A549 (cell line): ENCODE measurements around the gene PSG6. TPM values are rescaled to one million over a fixed set of nuclear protein-coding genes. Genes with fewer than 3 reads are reported as not detected.
"Not testable (repeated sequence)": the region's sequence is repeated elsewhere in the genome, so short reads cannot be mapped to it uniquely, and the experiment has no call there.

Experiments
- ATAC-seq, 2 experiments: fragments of 200-7000 bp in 1 of 2; fragments of >200 bp in 1 of 2; cut with Nextera tagmentation in 1 of 2; cut with Tn5 transposase in 1 of 2; 3 replicates each; pipeline versions ENCODE4 v1.8.0 to v1.9.1; 2018 to 2020; ENCODE audit warnings: mild to moderate bottlenecking in 1 of 2, moderate library complexity in 1 of 2
- CTCF ChIA-PET: fragments of 300-600 bp; sonication (Branson Sonifier 250); formaldehyde crosslinking; extraction: SDS; loops from one replicate; lab custom pipeline; 2021; ENCODE audit warnings: antibody characterized with exemption, inconsistent platforms; lab: Yijun Ruan, JAX
- POLR2A ChIA-PET: fragments of 350-600 bp; formaldehyde crosslinking; extraction: SDS; loops from one replicate; lab custom pipeline; 2021; ENCODE audit warnings: antibody characterized with exemption, inconsistent platforms; lab: Yijun Ruan, JAX
- DNase-seq, 2 experiments: peaks; one replicate each; pipeline versions ENCODE4 v3.0.0 to v3.0.0-alpha.2; 2011 to 2016; ENCODE audit warnings: low read depth in 1 of 2, low spot score in 1 of 2
- FAIRE-seq: peaks from 2 replicates; lab custom pipeline; 2011; peaks lifted over from hg19 to GRCh38; lab: Jason Lieb, UNC
- H3K27ac ChIP-seq, 2 experiments: fragments of >200 bp; sonication (Bioruptor Twin); formaldehyde crosslinking; 3 replicates each; pipeline ENCODE4 v1.5.1; 2016 to 2017
- H3K4me1 ChIP-seq: fragments of >200 bp; sonication (Bioruptor Twin); formaldehyde crosslinking; 3 replicates; pipeline ENCODE4 v1.6.1; 2016
- H3K4me2 ChIP-seq: fragments of >200 bp; sonication (Bioruptor Twin); formaldehyde crosslinking; 3 replicates; pipeline ENCODE4 v1.6.1; 2016
- H3K4me3 ChIP-seq: fragments of >200 bp; sonication (Bioruptor Twin); formaldehyde crosslinking; 3 replicates; pipeline ENCODE4 v1.5.1; 2016
- H3K9me3 ChIP-seq: fragments of >200 bp; sonication (Bioruptor Twin); formaldehyde crosslinking; 3 replicates; pipeline ENCODE4 v1.6.1; 2016
- MAFK ChIP-seq: fragments of 450-650 bp; IDR thresholded peaks from 2 replicates; pipeline ENCODE4 v1.6.1; 2014; ENCODE audit not compliant: partially characterized antibody
- RAD21 ChIP-seq, 2 experiments: fragments of >200 bp in 1 of 2; sonication (Bioruptor Twin) in 1 of 2; formaldehyde crosslinking in 1 of 2; IDR thresholded peaks in 1 of 2; conservative IDR thresholded peaks in 1 of 2; 2 replicates in 1 of 2; 3 replicates in 1 of 2; pipeline ENCODE4 v1.6.1; 2012 to 2018; ENCODE audit warnings: inconsistent platforms in 1 of 2
- SMC3 ChIP-seq: fragments of >200 bp; sonication (Bioruptor Twin); formaldehyde crosslinking; IDR thresholded peaks from 3 replicates; pipeline ENCODE4 v1.6.1; 2018; ENCODE audit warnings: inconsistent platforms
- WGBS: methylation state at CpG from one replicate; pipeline ENCODE4 v1.1.6; 2017; ENCODE audit errors: missing lambda C conversion rate; 5-methylcytosine and 5-hydroxymethylcytosine counted together
- polyA plus RNA-seq, 4 experiments: library from polyadenylated mRNA; depleted of rRNA in 3 of 4; stranded (reverse); fragments of >200 nt; fragmentation: RNase III in 1 of 4; extraction: RNeasy Plus Mini Kit Qiagen cat#74134 plus additional on column Dnase treatment in 1 of 4; gene quantifications; 2 replicates in 3 of 4; 3 replicates in 1 of 4; pipeline ENCODE4 v1.2.3, GENCODE V29; 2011 to 2017
- TF ChIP-seq, protein P1 (sequence below): fragments of >200 bp; sonication (Bioruptor Twin); formaldehyde crosslinking; IDR thresholded peaks from 3 replicates; pipeline ENCODE4 v1.5.1; 2016

The PSG6 gene
- polyA plus RNA-seq, 2 of the 4 experiments (the other 2 are of a cell fraction) = 0.05 TPM; not detected in 1

DNA sequence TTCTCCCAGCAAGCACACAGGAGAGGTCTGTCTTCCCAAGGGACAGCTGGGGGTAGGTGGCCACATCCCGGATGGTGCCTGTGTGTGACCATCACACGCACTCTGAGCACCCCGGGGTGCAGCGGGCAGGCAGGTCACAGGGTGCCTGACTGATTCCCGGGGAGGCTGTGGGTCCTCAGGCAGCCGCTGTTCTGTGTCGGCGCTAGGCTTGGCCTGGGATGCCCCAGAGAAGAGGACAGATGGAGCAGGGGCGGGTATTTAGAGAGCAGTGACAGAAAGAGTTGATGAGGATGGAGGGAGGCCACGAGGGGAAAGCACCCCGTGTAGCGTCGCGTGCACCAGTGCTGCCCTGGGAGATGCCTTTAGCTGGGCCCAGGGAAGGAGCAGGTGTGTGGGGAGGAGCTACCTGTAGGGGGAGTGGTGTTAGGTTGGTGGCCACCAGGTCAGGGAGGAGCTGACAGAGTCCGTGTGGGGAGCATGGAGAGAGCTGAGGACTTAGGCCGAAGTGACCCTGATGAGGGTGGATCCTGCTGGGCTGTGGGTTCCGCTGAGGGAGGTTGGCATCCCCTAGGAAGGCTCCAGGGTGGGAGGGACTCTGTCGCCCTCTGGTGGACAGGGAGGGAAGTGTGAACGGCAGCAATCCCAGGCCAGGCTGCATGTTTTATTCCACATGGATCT is 60.7 kb downstream of the PSG6 start:
- ATAC-seq = peak in 1 of 2 experiments; percentile 47; a peak in 1 of 6 replicates

DNA sequence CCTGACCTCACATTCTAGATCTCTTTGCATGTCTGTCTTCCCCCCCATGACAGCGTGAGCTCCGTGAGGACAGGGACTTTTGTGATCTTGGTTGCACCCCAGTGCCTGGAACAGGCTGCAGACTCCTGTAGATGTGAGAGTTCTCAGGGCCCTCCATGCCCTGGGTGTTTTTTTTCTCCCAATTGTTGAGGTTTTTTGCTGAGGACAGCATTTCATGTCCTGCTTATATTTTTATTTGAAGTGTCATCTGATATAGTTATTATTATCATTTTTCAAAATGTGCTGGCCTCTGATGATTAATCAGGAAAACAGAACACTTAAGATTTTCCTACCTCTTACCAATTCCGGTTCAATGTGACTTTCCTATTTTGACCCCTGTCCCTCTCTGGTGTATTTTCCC is 62.9 kb downstream of the PSG6 start:
- CTCF ChIA-PET, DNase-seq, H3K4me3 ChIP-seq, FAIRE-seq, H3K4me2 ChIP-seq, H3K9me3 ChIP-seq, POLR2A ChIA-PET, ATAC-seq: not testable (repeated sequence)
- TF ChIP-seq MAFK = peak; percentile 97
- Histone ChIP-seq H3K4me1 (peaks cover 41% of the 10 kb centered on the region), H3K27ac (peak overlapping the region in 1 of 2 experiments; percentile 70; a peak in 1 of 6 replicates)
- 89% methylated on average over 3 of the region's 3 CpGs for WGBS

More for the DNA sequence above, 60.7 kb downstream of the PSG6 start:
- CTCF ChIA-PET = interaction anchor here (0.6 to 2.8 kb wide), 20 partner anchors 9 to 1374 kb away, joined by 3 to 15 read pairs (median 3); no protein-coding TSS in a partner anchor
- H3K4me3 ChIP-seq, H3K4me2 ChIP-seq, H3K9me3 ChIP-seq, FAIRE-seq, POLR2A ChIA-PET: not testable (repeated sequence)
- WGBS = 78% methylated on average over 19 of the region's 19 CpGs
- Histone ChIP-seq H3K4me1 (peaks cover 18% of the 10 kb centered on the region), H3K27ac (peak overlapping the region; percentile 47 to 70)
- peak; percentile 78 to 82 for TF ChIP-seq RAD21 (conservative IDR thresholded peaks at IDR 0.05 in 1 of 2, IDR thresholded peaks at IDR 0.05 in 1 of 2)
- TF ChIP-seq, protein P1, sequence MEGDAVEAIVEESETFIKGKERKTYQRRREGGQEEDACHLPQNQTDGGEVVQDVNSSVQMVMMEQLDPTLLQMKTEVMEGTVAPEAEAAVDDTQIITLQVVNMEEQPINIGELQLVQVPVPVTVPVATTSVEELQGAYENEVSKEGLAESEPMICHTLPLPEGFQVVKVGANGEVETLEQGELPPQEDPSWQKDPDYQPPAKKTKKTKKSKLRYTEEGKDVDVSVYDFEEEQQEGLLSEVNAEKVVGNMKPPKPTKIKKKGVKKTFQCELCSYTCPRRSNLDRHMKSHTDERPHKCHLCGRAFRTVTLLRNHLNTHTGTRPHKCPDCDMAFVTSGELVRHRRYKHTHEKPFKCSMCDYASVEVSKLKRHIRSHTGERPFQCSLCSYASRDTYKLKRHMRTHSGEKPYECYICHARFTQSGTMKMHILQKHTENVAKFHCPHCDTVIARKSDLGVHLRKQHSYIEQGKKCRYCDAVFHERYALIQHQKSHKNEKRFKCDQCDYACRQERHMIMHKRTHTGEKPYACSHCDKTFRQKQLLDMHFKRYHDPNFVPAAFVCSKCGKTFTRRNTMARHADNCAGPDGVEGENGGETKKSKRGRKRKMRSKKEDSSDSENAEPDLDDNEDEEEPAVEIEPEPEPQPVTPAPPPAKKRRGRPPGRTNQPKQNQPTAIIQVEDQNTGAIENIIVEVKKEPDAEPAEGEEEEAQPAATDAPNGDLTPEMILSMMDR = peak; percentile 73
- TF ChIP-seq SMC3 = peak; percentile 79
- DNase-seq = peak in 1 of 2 experiments; percentile 62

DNA sequence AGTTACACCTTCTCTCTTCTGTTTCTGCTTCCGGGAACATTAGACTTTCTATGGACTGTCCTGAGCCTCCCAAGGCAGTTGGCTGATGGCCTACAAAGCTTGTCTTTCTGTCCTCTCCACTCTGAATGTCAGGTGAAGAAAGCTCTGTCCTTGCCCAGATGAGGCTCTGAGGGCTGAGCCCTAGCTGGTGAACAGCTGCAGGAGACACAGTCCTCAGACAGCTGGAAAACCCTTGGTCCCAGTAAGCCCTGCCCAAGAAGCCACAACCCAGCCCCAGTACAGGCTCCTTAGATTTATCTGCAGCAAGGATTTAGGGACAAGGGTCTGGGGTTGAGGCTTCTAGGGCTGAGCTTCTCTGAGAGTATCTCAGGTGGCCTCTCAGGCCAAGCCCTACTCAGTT is 64.5 kb downstream of the PSG6 start:
- not testable (repeated sequence) for DNase-seq

DNA sequence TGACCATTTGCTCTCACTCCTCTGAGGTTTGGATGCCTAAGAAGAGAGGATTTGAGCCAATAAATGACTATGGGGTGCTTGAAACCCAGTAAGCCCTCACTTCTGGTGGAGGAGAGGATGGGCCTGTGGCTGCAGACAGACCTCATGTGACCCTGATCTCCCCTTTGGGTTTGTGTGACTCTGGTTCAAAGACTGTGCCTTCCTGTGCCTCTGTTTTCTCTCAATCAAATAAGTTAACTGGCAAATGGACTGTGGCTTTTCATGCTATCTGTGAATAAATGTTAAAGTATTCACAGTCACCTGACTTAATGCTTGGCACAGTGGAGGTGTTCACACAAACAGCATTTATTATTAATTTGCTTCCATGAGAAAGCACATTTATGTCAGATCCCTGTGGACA is 64.9 kb downstream of the PSG6 start:
- POLR2A ChIA-PET, ATAC-seq, H3K9me3 ChIP-seq, H3K4me3 ChIP-seq, DNase-seq, FAIRE-seq, H3K4me2 ChIP-seq: not testable (repeated sequence)
- Histone ChIP-seq H3K27ac (peak overlapping the region; percentile 87 to 94), H3K4me1 (peaks cover 41% of the 10 kb centered on the region)
- CTCF ChIA-PET = interaction anchor here (0.6 to 2.6 kb wide), 5 partner anchors 21 to 91 kb away, joined by 3 to 8 read pairs (median 5); no protein-coding TSS in a partner anchor

More for the DNA sequence above, 64.5 kb downstream of the PSG6 start:
- CTCF ChIA-PET = interaction anchor here (0.6 to 2.6 kb wide), 4 partner anchors 21 to 91 kb away, joined by 3 to 8 read pairs (median 5); no protein-coding TSS in a partner anchor
- H3K9me3 ChIP-seq, FAIRE-seq, H3K4me3 ChIP-seq, POLR2A ChIA-PET, ATAC-seq, H3K4me2 ChIP-seq: not testable (repeated sequence)
- 95% methylated on average over 1 of the region's 1 CpG for WGBS
- Histone ChIP-seq H3K4me1 (peaks cover 41% of the 10 kb centered on the region), H3K27ac (peak overlapping the region; percentile 87 to 94)

Other genes with a start within 250 kb of the PSG6 start
- 0.07 TPM in 1 of 2 replicates, not detected in the other for gene PSG3, start 177.4 kb downstream of the PSG6 start, polyA plus RNA-seq (2011; rRNA removed)
- gene PSG3, start 177.4 kb downstream of the PSG6 start, polyA plus RNA-seq (2017; fragmentation: RNase III; extraction: RNeasy Plus Mini Kit Qiagen cat#74134 plus additional on column Dnase treatment) = not detected in 3 replicates
- gene PSG8, start 152.2 kb downstream of the PSG6 start, polyA plus RNA-seq (2011; rRNA removed) = 0.04 TPM in 1 of 2 replicates, not detected in the other
- gene PSG8, start 152.2 kb downstream of the PSG6 start, polyA plus RNA-seq (2017; fragmentation: RNase III; extraction: RNeasy Plus Mini Kit Qiagen cat#74134 plus additional on column Dnase treatment) = not detected in 3 replicates
- gene PSG1, start 38.2 kb downstream of the PSG6 start, polyA plus RNA-seq (2011; rRNA removed) = 0.16 and 0.22 TPM in 2 replicates
- 0.28 to 0.41 TPM (median 0.30 TPM) in 3 replicates for gene PSG1, start 38.2 kb downstream of the PSG6 start, polyA plus RNA-seq (2017; fragmentation: RNase III; extraction: RNeasy Plus Mini Kit Qiagen cat#74134 plus additional on column Dnase treatment)
- gene PSG7, start 19.3 kb upstream of the PSG6 start, polyA plus RNA-seq (2011; rRNA removed) = not detected in 2 replicates
- 0.07 TPM in 1 of 3 replicates, not detected in the others for gene PSG7, start 19.3 kb upstream of the PSG6 start, polyA plus RNA-seq (2017; fragmentation: RNase III; extraction: RNeasy Plus Mini Kit Qiagen cat#74134 plus additional on column Dnase treatment)
- not detected in 2 replicates for gene PSG11, start 108.6 kb upstream of the PSG6 start, polyA plus RNA-seq (2011; rRNA removed)
- gene PSG11, start 108.6 kb upstream of the PSG6 start, polyA plus RNA-seq (2017; fragmentation: RNase III; extraction: RNeasy Plus Mini Kit Qiagen cat#74134 plus additional on column Dnase treatment) = not detected in 3 replicates
- not detected in 2 replicates for gene PSG2, start 164.8 kb upstream of the PSG6 start, polyA plus RNA-seq (2011; rRNA removed)
- gene PSG2, start 164.8 kb upstream of the PSG6 start, polyA plus RNA-seq (2017; fragmentation: RNase III; extraction: RNeasy Plus Mini Kit Qiagen cat#74134 plus additional on column Dnase treatment) = not detected in 3 replicates